Motor neuron (in vitro differentiated cells): ENCODE data around the gene ERO1B. TPM values are rescaled to one million over a fixed set of nuclear protein-coding genes. Genes with fewer than 3 reads are reported as not detected.
"Not testable (repeated sequence)": the region's sequence is repeated elsewhere in the genome, so short reads cannot be mapped to it uniquely, and the experiment has no call there.

Source experiments
- ATAC-seq, 8 experiments: fragments of 200-7000 bp; cut with Tn5 transposase; replicated peaks in 6 of 8; 2 replicates each; pipeline ENCODE4 v1.8.0; 2021; ENCODE audit warnings: mild to moderate bottlenecking in 8 of 8, moderate library complexity in 8 of 8
- H3K27ac ChIP-seq, 2 donors: fragments of 250-450 bp; sonication (Bioruptor Pico); 2 replicates each; pipeline ENCODE4 v1.9.0; 2021; ENCODE audit warnings: antibody characterized with exemption in 2 of 2, mild to moderate bottlenecking in 2 of 2, moderate library complexity in 1 of 2
- H3K4me1 ChIP-seq, 2 donors: fragments of 250-450 bp; sonication (Bioruptor Pico); replicated peaks in 1 of 2; 2 replicates each; pipeline ENCODE4 v1.6.1; 2021; ENCODE audit warnings: antibody characterized with exemption in 2 of 2, mild to moderate bottlenecking in 2 of 2, moderate library complexity in 1 of 2
- H3K4me3 ChIP-seq, 5 donors: fragments of 250-450 bp; sonication (Bioruptor Pico); 2 replicates each; pipeline ENCODE4 v1.9.0; 2021; ENCODE audit warnings: antibody characterized with exemption in 5 of 5, mild to moderate bottlenecking in 5 of 5, moderate library complexity in 4 of 5
- WGBS, 10 experiments: fragments of 450-650 bp; shearing (Covaris generic); methylation state at CpG; one replicate each; pipeline ENCODE4 v1.0.0; 2022; 5-methylcytosine and 5-hydroxymethylcytosine counted together
- in situ Hi-C, 9 experiments: fragments of 400-800 bp; cut with MboI; loops; one replicate each; pipeline ENCODE4 v1.15.0; 2021; ENCODE audit warnings: low sequenced_read_pairs in 9 of 9, low pct_unique_long_range_greater_than_20kb in 2 of 9; ENCODE audit not compliant: unreplicated experiment in 9 of 9
- total RNA-seq, 8 experiments: library from RNA; unstranded; fragments of 300-600 nt; gene quantifications; 2 replicates each; pipeline versions ENCODE4 v1.2.3 to v1.2.4, GENCODE V29; 2022

ERO1B gene
- total RNA-seq, 8 experiments from 2014 or later: 1.2 to 7.0 (median 5.2) TPM

- H3K4me3 ChIP-seq, H3K4me1 ChIP-seq, in situ Hi-C loops, ATAC-seq, H3K27ac ChIP-seq: not testable (repeated sequence)
- WGBS, 10 experiments: 89 to 100% methylated on average over 1 of the region's 2 CpGs; no CpG with 5 or more reads in 8 of the 10 experiments
Measured at GRCh38 chr1:236186471-236186870, 95.3 kb downstream of the ERO1B start.

- H3K4me3 ChIP-seq: no peak overlapping the region
- ATAC-seq: peak in 1 of 8 experiments; percentile 61
- in situ Hi-C loops: no loop called here
- WGBS, 10 experiments: 33 to 100% (median 77%) methylated on average over 2 to 4 of the region's 4 CpGs; no CpG with 5 or more reads in 2 of the 10 experiments
- no peaks in the 10 kb centered on the region for H3K4me1 ChIP-seq
- no peak overlapping the region for H3K27ac ChIP-seq
Measured at GRCh38 chr1:236185687-236186086, 96.1 kb downstream of the ERO1B start.

- ATAC-seq: no peak
- Histone ChIP-seq H3K4me3 (no peak overlapping the region), H3K27ac (no peak overlapping the region), H3K4me1 (peaks cover 0 to 3% of the 10 kb centered on the region in 2 donors)
- 56 to 100% (median 98%) methylated on average over 1 to 3 of the region's 3 CpGs for WGBS, 10 experiments
- in situ Hi-C loops: no loop called here
Measured at GRCh38 chr1:236181059-236181458, 100.7 kb downstream of the ERO1B start.

- Histone ChIP-seq H3K4me3 (no peak overlapping the region), H3K27ac (no peak overlapping the region), H3K4me1 (peaks cover 0 to 3% of the 10 kb centered on the region in 2 donors)
- in situ Hi-C loops: no loop called here
- 80 to 100% (median 98%) methylated on average over 1 to 6 of the region's 6 CpGs; no CpG with 5 or more reads in 4 of the 10 experiments for WGBS, 10 experiments
- no peak for ATAC-seq
Measured at GRCh38 chr1:236179634-236180033, 102.1 kb downstream of the ERO1B start.

GRCh38 chr1:236176337-236177336, 105.1 kb downstream of the ERO1B start:
- peak in 5 of 8 experiments; percentile 64 to 86 (median 72) for ATAC-seq
- H3K27ac ChIP-seq: no peak overlapping the region
- H3K4me3 ChIP-seq: no peak overlapping the region
- 27 to 69% (median 61%) methylated on average over 1 to 16 of the region's 18 CpGs; no CpG with 5 or more reads in 1 of the 10 experiments for WGBS, 10 experiments
- H3K4me1 ChIP-seq: peaks cover 0 to 3% of the 10 kb centered on the region in 2 donors
- in situ Hi-C loops: no loop called here

GRCh38 chr1:236175642-236176336, 106.0 kb downstream of the ERO1B start:
- peak in 1 of 8 experiments; percentile 12 for ATAC-seq
- in situ Hi-C loops: no loop called here
- no peak overlapping the region for H3K4me3 ChIP-seq
- WGBS, 10 experiments: 53 to 100% (median 81%) methylated on average over 1 to 9 of the region's 12 CpGs; no CpG with 5 or more reads in 2 of the 10 experiments
- H3K4me1 ChIP-seq: peaks cover 0 to 3% of the 10 kb centered on the region in 2 donors
- H3K27ac ChIP-seq: no peak overlapping the region

- 60 to 100% (median 76%) methylated on average over 2 to 5 of the region's 5 CpGs; no CpG with 5 or more reads in 1 of the 10 experiments for WGBS, 10 experiments
- in situ Hi-C loops: no loop called here
- H3K27ac ChIP-seq: no peak overlapping the region
- ATAC-seq: no peak
- H3K4me3 ChIP-seq: no peak overlapping the region
- H3K4me1 ChIP-seq: peaks cover 0 to 3% of the 10 kb centered on the region in 2 donors
Measured at GRCh38 chr1:236173174-236173767, 108.5 kb downstream of the ERO1B start.

- Histone ChIP-seq H3K4me3 (no peak overlapping the region), H3K27ac (no peak overlapping the region), H3K4me1 (peaks cover 0 to 3% of the 10 kb centered on the region in 2 donors)
- in situ Hi-C loops: no loop called here
- no peak for ATAC-seq
Measured at GRCh38 chr1:236172041-236172579, 109.6 kb downstream of the ERO1B start.

- H3K4me1 ChIP-seq: no peaks in the 10 kb centered on the region
- no peak overlapping the region for H3K4me3 ChIP-seq
- 20 to 100% (median 93%) methylated on average over 1 to 9 of the region's 10 CpGs; no CpG with 5 or more reads in 1 of the 10 experiments for WGBS, 10 experiments
- ATAC-seq: peak in 6 of 8 experiments; percentile 61 to 85 (median 77)
- H3K27ac ChIP-seq: peak overlapping the region in 1 of 2 donors; percentile 27
- in situ Hi-C loops: no loop called here
Measured at GRCh38 chr1:236168716-236169429, 112.9 kb downstream of the ERO1B start.

GRCh38 chr1:236167578-236167977, 114.2 kb downstream of the ERO1B start:
- Histone ChIP-seq H3K4me3 (no peak overlapping the region), H3K27ac (no peak overlapping the region), H3K4me1 (no peaks in the 10 kb centered on the region)
- WGBS, 10 experiments: 67 to 100% (median 91%) methylated on average over 1 to 4 of the region's 4 CpGs; no CpG with 5 or more reads in 5 of the 10 experiments
- in situ Hi-C loops: no loop called here
- ATAC-seq: no peak

- no peak for ATAC-seq
- in situ Hi-C loops: no loop called here
- no peak overlapping the region for H3K27ac ChIP-seq
Measured at GRCh38 chr1:236167154-236167553, 114.6 kb downstream of the ERO1B start.

GRCh38 chr1:236166041-236166440, 115.7 kb downstream of the ERO1B start:
- in situ Hi-C loops: no loop called here
- WGBS, 10 experiments: 59 to 100% (median 94%) methylated on average over 1 to 6 of the region's 6 CpGs; no CpG with 5 or more reads in 1 of the 10 experiments
- no peak overlapping the region for H3K27ac ChIP-seq
- no peak overlapping the region for H3K4me3 ChIP-seq
- no peak for ATAC-seq
- H3K4me1 ChIP-seq: no peaks in the 10 kb centered on the region

More at GRCh38 chr1:236167154-236167553, 114.6 kb downstream of the ERO1B start:
- no peaks in the 10 kb centered on the region for H3K4me1 ChIP-seq
- no peak overlapping the region for H3K4me3 ChIP-seq
- WGBS, 10 experiments: 15 to 100% (median 88%) methylated on average over 1 to 7 of the region's 7 CpGs; no CpG with 5 or more reads in 2 of the 10 experiments
